Body of pancreas (tissue), 4 donors: ENCODE results near the gene DPYSL4.

ENCODE experiments used
- CTCF ChIP-seq, 7 experiments: fragments of 450-650 bp in 4 of 7; fragments of 200-600 bp in 3 of 7; sonication (generic) in 3 of 7; IDR thresholded peaks; one replicate each; pipeline ENCODE4 v1.5.1; 2016 to 2019; ENCODE audit warnings: antibody characterized with exemption in 7 of 7
- POLR2A ChIP-seq, 3 donors: fragments of 450-650 bp; IDR thresholded peaks; one replicate each; pipeline ENCODE4 v1.6.1; 2016; ENCODE audit warnings: antibody characterized with exemption in 3 of 3, mild to moderate bottlenecking in 2 of 3

GRCh38 chr10:132155723-132156381 lies 30.9 kb upstream of the DPYSL4 start:
- TF ChIP-seq CTCF (IDR thresholded peaks at IDR 0.05) (no peak), POLR2A (IDR thresholded peaks at IDR 0.05) (no peak)
